Neural progenitor cell (in vitro differentiated cells): ENCODE data around the gene GALNTL6. TPM values are rescaled to one million over a fixed set of nuclear protein-coding genes. Genes with fewer than 3 reads are reported as not detected.
A peak's percentile ranks its signal among the peaks of the same experiment; 100 is the strongest.

Experiments used
- DNase-seq: peaks from one replicate; pipeline ENCODE4 v3.0.0-alpha.2; 2016; ENCODE audit warnings: low spot score
- H2AFZ ChIP-seq: fragments of 200-600 bp; sonication (generic); replicated peaks from 2 replicates; pipeline ENCODE4 v1.6.1; 2016; ENCODE audit warnings: antibody characterized with exemption
- H3F3A ChIP-seq: fragments of 200-600 bp; sonication (generic); 2 replicates; pipeline ENCODE4 v1.6.1; 2016; ENCODE audit warnings: antibody characterized with exemption, low read depth
- H3K27ac ChIP-seq: fragments of 200-600 bp; sonication (generic); 2 replicates; pipeline ENCODE4 v1.5.1; 2016; ENCODE audit warnings: mild to moderate bottlenecking
- H3K27me3 ChIP-seq: fragments of 200-600 bp; sonication (generic); 2 replicates; pipeline ENCODE4 v1.6.1; 2016; ENCODE audit warnings: mild to moderate bottlenecking, moderate library complexity
- H3K36me3 ChIP-seq: fragments of 200-600 bp; sonication (generic); 2 replicates; pipeline ENCODE4 v1.5.1; 2016
- H3K4me1 ChIP-seq: fragments of 200-600 bp; sonication (generic); 2 replicates; pipeline ENCODE4 v1.6.1; 2016; ENCODE audit warnings: mixed run types
- H3K4me2 ChIP-seq: fragments of 200-600 bp; sonication (generic); 2 replicates; pipeline ENCODE4 v1.6.1; 2016
- H3K4me3 ChIP-seq: fragments of 200-600 bp; sonication (generic); 2 replicates; pipeline ENCODE4 v1.5.1; 2016
- H3K79me2 ChIP-seq: fragments of 200-600 bp; sonication (generic); 2 replicates; pipeline ENCODE4 v1.6.1; 2016; ENCODE audit warnings: low read depth
- H3K9ac ChIP-seq: fragments of 200-600 bp; sonication (generic); 2 replicates; pipeline ENCODE4 v1.6.1; 2016
- H3K9me3 ChIP-seq: fragments of 200-600 bp; sonication (generic); 2 replicates; pipeline ENCODE4 v1.5.1; 2016; ENCODE audit warnings: low read depth
- H4K20me1 ChIP-seq: fragments of 200-600 bp; sonication (generic); 2 replicates; pipeline ENCODE4 v1.6.1; 2016; ENCODE audit warnings: low read depth
- H3K27ac Mint-ChIP-seq: 3 replicates; pipeline ENCODE4 v1.8.0; 2021; ENCODE audit warnings: mixed read lengths
- H3K27me3 Mint-ChIP-seq: 2 replicates; pipeline ENCODE4 v1.8.0; 2022; ENCODE audit warnings: low read depth, mild to moderate bottlenecking, inconsistent platforms, moderate library complexity, mixed read lengths; ENCODE audit not compliant: insufficient read depth
- H3K36me3 Mint-ChIP-seq: 3 replicates; pipeline ENCODE4 v1.8.0; 2021; ENCODE audit warnings: mixed read lengths
- H3K4me1 Mint-ChIP-seq: 3 replicates; pipeline ENCODE4 v1.8.0; 2021; ENCODE audit warnings: mixed read lengths
- H3K4me3 Mint-ChIP-seq: 3 replicates; pipeline ENCODE4 v1.8.0; 2021; ENCODE audit warnings: mild to moderate bottlenecking, moderate library complexity, mixed read lengths
- H3K9me3 Mint-ChIP-seq: 3 replicates; pipeline ENCODE4 v1.8.0; 2020; ENCODE audit warnings: mixed read lengths
- CTCF ChIP-seq: fragments of 200-600 bp; sonication (generic); IDR thresholded peaks from 2 replicates; pipeline ENCODE4 v1.5.1; 2017; ENCODE audit warnings: antibody characterized with exemption, mild to moderate bottlenecking
- EZH2 ChIP-seq: fragments of 200-600 bp; sonication (generic); IDR thresholded peaks from 2 replicates; pipeline ENCODE4 v1.6.1; 2017; ENCODE audit warnings: antibody characterized with exemption, mild to moderate bottlenecking, moderate library complexity
- EZH2phosphoT487 ChIP-seq: fragments of 200-600 bp; sonication (generic); IDR thresholded peaks from 2 replicates; pipeline ENCODE4 v1.6.1; 2017; ENCODE audit warnings: antibody characterized with exemption
- total RNA-seq: library from RNA; depleted of rRNA; stranded (reverse); fragments of >200 nt; gene quantifications from 2 replicates; pipeline ENCODE4 v1.2.3, GENCODE V29; 2015; ENCODE audit warnings: low replicate concordance

The GALNTL6 gene
- total RNA-seq, 1 donor from 2014 or later: 0.15 TPM

DNA sequence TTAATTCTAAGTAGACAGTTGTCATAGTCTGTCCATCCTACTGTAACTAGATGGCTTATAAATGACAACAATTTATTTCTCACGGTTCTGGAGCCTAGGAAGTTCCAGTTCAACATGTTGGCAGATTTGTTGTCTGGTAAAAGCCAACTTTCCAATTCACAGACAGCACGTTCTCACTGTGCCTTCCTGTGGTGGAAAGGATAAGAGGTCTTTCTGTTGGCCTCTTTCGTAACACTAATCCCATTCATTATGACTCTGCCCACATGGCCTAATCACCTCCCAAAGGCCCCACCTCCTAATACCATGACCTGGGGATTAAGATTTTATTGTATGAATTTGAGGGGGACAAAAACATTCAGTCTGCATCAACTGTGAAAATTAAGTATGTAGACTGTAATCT, 83.2 kb downstream of the GALNTL6 start:
- Histone ChIP-seq H3K79me2 (no peaks in the 10 kb centered on the region), H3K9ac (no peak overlapping the region), H3K4me2 (peak overlapping the region; percentile 64), H3F3A (peaks cover 3% of the 10 kb centered on the region), H2AFZ (no peak overlapping the region), H3K36me3 (no peaks in the 10 kb centered on the region), H3K27me3 (no peaks in the 10 kb centered on the region), H4K20me1 (no peaks in the 10 kb centered on the region), H3K4me1 (peaks cover 13% of the 10 kb centered on the region), H3K27ac (peak overlapping the region; percentile 62), H3K4me3 (peak overlapping the region; percentile 19), H3K9me3 (no peaks in the 10 kb centered on the region)
- Mint-ChIP-seq H3K27ac (no peak overlapping the region), H3K4me3 (no peak overlapping the region), H3K4me1 (peaks cover 11% of the 10 kb centered on the region), H3K27me3 (no peaks in the 10 kb centered on the region), H3K36me3 (no peaks in the 10 kb centered on the region), H3K9me3 (peaks cover 7% of the 10 kb centered on the region)
- DNase-seq: peak; percentile 73
- TF ChIP-seq EZH2phosphoT487 (no peak), CTCF (no peak), EZH2 (no peak)

GRCh38 chr4:171919314-171919713, 106.1 kb downstream of the GALNTL6 start:
- no peak overlapping the region for H3K4me3 ChIP-seq
- Mint-ChIP-seq H3K36me3 (no peaks in the 10 kb centered on the region), H3K4me1 (no peaks in the 10 kb centered on the region), H3K9me3 (no peaks in the 10 kb centered on the region), H3K27me3 (no peaks in the 10 kb centered on the region), H3K4me3 (no peak overlapping the region), H3K27ac (no peak overlapping the region)
- no peak overlapping the region for H3K27ac ChIP-seq
- no peaks in the 10 kb centered on the region for H3K27me3 ChIP-seq
- H3K9me3 ChIP-seq: no peaks in the 10 kb centered on the region
- TF ChIP-seq CTCF: no peak
- H3K79me2 ChIP-seq: no peaks in the 10 kb centered on the region
- no peaks in the 10 kb centered on the region for H3K4me1 ChIP-seq
- no peak overlapping the region for H2AFZ ChIP-seq
- H3K4me2 ChIP-seq: no peak overlapping the region
- no peak for DNase-seq
- no peaks in the 10 kb centered on the region for H3F3A ChIP-seq
- no peak overlapping the region for H3K9ac ChIP-seq
- no peaks in the 10 kb centered on the region for H3K36me3 ChIP-seq
- H4K20me1 ChIP-seq: no peaks in the 10 kb centered on the region

GRCh38 chr4:171920901-171921300, 107.7 kb downstream of the GALNTL6 start:
- Mint-ChIP-seq H3K27ac (no peak overlapping the region), H3K36me3 (no peaks in the 10 kb centered on the region), H3K4me1 (peaks cover 3% of the 10 kb centered on the region), H3K9me3 (no peaks in the 10 kb centered on the region), H3K4me3 (no peak overlapping the region), H3K27me3 (no peaks in the 10 kb centered on the region)
- no peaks in the 10 kb centered on the region for H3K36me3 ChIP-seq
- no peak for DNase-seq
- H3K4me2 ChIP-seq: no peak overlapping the region
- H3K4me1 ChIP-seq: peaks cover 13% of the 10 kb centered on the region
- H3K79me2 ChIP-seq: no peaks in the 10 kb centered on the region
- H2AFZ ChIP-seq: no peak overlapping the region
- no peaks in the 10 kb centered on the region for H4K20me1 ChIP-seq
- no peaks in the 10 kb centered on the region for H3K9me3 ChIP-seq
- H3F3A ChIP-seq: peaks cover 6% of the 10 kb centered on the region
- TF ChIP-seq EZH2phosphoT487 (no peak), EZH2 (no peak), CTCF (no peak)
- H3K9ac ChIP-seq: no peak overlapping the region
- no peak overlapping the region for H3K4me3 ChIP-seq
- no peaks in the 10 kb centered on the region for H3K27me3 ChIP-seq
- no peak overlapping the region for H3K27ac ChIP-seq
